Effector memory CD8-positive, alpha-beta T cell (primary cell): ENCODE data around the gene SHBG.
A peak's percentile ranks its signal among the peaks of the same experiment; 100 is the strongest.
"Not testable (repeated sequence)": the region's sequence is repeated elsewhere in the genome, so short reads cannot be mapped to it uniquely, and the experiment has no call there.

Experiments
- ATAC-seq: fragments of 150-1000 bp; cut with Tn5 transposase; replicated peaks from 2 replicates; pipeline ENCODE4 v1.10.0; 2021; ENCODE audit warnings: mild to moderate bottlenecking, moderate library complexity
- DNase-seq, 3 experiments: peaks; one replicate each; pipeline ENCODE4 v3.0.0; 2021
- H3K27ac Mint-ChIP-seq, 2 donors: one replicate each; pipeline ENCODE4 v1.8.0; 2022; ENCODE audit warnings: mild to moderate bottlenecking in 2 of 2, mixed read lengths in 2 of 2, moderate library complexity in 2 of 2
- H3K27me3 Mint-ChIP-seq, 2 donors: one replicate each; pipeline ENCODE4 v1.8.0; 2022; ENCODE audit warnings: mixed read lengths in 2 of 2
- H3K36me3 Mint-ChIP-seq: one replicate; pipeline ENCODE4 v1.8.0; 2022; ENCODE audit warnings: mild to moderate bottlenecking, moderate library complexity, mixed read lengths; ENCODE audit not compliant: insufficient read depth
- H3K4me1 Mint-ChIP-seq, 2 donors: one replicate each; pipeline ENCODE4 v1.8.0; 2022; ENCODE audit warnings: low read depth in 2 of 2, mixed read lengths in 2 of 2
- H3K4me3 Mint-ChIP-seq, 2 donors: one replicate each; pipeline ENCODE4 v1.8.0; 2022; ENCODE audit warnings: mild to moderate bottlenecking in 2 of 2, mixed read lengths in 2 of 2, moderate library complexity in 2 of 2
- H3K9me3 Mint-ChIP-seq, 2 donors: one replicate each; pipeline ENCODE4 v1.8.0; 2022; ENCODE audit warnings: mixed read lengths in 2 of 2

The SHBG gene

DNA sequence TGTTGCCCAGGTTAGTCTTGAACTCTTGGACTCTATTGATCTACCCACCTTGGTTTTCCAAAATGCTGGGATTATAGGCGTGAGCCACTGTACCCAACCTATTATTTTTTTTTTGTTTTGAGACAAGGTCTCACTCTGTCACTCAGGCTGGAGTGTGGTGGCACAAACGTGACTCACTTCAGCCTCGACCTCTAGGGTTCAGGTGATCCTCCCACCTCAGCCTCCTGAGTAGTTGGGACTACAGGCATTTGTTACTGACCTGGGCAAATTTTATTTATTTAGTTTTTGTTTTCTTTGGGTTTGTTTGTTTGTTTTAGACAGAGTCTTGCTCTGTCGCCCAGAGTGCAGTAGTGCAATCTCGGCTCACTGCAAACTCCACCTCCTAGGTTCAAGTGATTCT, 6.3 kb upstream of the SHBG start:
- peaks cover 5% of the 10 kb centered on the region for H3K36me3 Mint-ChIP-seq
- H3K27ac Mint-ChIP-seq, result no peak overlapping the region
- H3K9me3 Mint-ChIP-seq, result no peaks in the 10 kb centered on the region
- ATAC-seq (no peak), DNase-seq (no peak)
- peaks cover 8 to 11% of the 10 kb centered on the region in 2 donors for H3K4me1 Mint-ChIP-seq
- H3K4me3 Mint-ChIP-seq, result no peak overlapping the region
- no peaks in the 10 kb centered on the region for H3K27me3 Mint-ChIP-seq

DNA sequence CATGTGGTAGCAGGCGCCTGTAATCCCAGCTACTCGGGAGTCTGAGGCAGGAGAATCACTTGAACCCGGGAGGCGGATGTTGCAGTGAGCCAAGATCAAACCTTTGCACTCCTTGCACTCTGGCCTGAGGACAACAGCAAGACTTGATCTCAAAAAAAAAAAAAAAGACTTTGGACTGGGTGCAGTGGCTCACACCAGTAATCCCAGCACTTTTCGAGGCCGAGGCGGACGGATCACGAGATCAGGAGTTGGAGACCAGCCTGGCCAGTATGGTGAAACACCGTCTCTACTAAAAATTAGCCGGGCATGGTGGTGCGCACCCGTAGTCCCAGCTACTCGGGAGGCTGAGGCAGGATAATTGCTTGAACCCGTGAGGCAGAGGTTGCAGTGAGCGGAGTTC, 4.2 kb upstream of the SHBG start:
- Mint-ChIP-seq H3K4me3 (peak overlapping the region; percentile 90 to 92), H3K27ac (peak overlapping the region in 1 of 2 donors; percentile 91), H3K4me1 (peaks cover 8 to 11% of the 10 kb centered on the region in 2 donors)
- ATAC-seq, H3K36me3 Mint-ChIP-seq, H3K9me3 Mint-ChIP-seq, H3K27me3 Mint-ChIP-seq, DNase-seq: not testable (repeated sequence)

DNA sequence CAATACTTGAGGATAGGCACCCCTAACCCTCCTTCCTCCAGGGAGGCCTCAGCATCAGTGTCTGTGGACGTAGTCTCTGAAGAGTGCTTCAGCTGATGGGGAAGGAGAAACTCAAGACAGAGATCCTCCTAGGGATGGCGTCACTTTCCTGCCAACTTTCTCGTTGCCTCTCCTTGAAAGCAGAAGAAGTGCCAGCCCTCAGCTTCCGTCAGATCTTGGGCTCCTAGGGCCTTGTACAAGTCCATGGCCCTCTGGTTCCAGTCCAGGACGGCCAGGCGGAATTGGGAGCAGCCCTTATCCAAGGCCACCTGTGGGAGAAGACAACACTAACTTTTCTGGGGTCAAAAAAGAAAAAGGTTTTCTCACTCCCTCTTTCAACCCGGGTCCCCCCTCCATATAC, 3.6 kb upstream of the SHBG start:
- Mint-ChIP-seq H3K4me1 (peaks cover 8 to 11% of the 10 kb centered on the region in 2 donors), H3K27me3 (no peaks in the 10 kb centered on the region), H3K27ac (peak overlapping the region; percentile 84 to 91), H3K9me3 (no peaks in the 10 kb centered on the region), H3K4me3 (peak overlapping the region; percentile 90 to 92), H3K36me3 (peaks cover 5% of the 10 kb centered on the region)
- no peak for ATAC-seq
- no peak for DNase-seq

DNA sequence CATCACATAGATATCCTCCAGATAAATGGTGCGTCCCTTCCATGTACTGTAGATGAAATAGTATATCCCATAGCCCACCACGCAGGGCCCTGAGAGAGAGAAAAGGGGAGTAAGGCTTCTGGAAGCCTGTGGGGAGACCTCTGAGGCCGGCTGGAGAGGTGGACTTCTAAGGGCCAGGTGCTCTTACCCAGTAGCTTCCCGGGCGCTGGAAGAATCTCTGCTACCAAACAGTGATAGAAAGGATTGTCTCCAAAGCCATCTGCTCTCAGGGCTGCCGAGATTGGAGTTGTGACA, 3.0 kb upstream of the SHBG start:
- H3K4me1 Mint-ChIP-seq, result peaks cover 8 to 11% of the 10 kb centered on the region in 2 donors
- DNase-seq, result no peak
- no peaks in the 10 kb centered on the region for H3K27me3 Mint-ChIP-seq
- H3K9me3 Mint-ChIP-seq, result no peaks in the 10 kb centered on the region
- ATAC-seq, result no peak
- peaks cover 5% of the 10 kb centered on the region for H3K36me3 Mint-ChIP-seq
- peak overlapping the region; percentile 90 to 92 for H3K4me3 Mint-ChIP-seq
- H3K27ac Mint-ChIP-seq, result peak overlapping the region; percentile 84 to 91

DNA sequence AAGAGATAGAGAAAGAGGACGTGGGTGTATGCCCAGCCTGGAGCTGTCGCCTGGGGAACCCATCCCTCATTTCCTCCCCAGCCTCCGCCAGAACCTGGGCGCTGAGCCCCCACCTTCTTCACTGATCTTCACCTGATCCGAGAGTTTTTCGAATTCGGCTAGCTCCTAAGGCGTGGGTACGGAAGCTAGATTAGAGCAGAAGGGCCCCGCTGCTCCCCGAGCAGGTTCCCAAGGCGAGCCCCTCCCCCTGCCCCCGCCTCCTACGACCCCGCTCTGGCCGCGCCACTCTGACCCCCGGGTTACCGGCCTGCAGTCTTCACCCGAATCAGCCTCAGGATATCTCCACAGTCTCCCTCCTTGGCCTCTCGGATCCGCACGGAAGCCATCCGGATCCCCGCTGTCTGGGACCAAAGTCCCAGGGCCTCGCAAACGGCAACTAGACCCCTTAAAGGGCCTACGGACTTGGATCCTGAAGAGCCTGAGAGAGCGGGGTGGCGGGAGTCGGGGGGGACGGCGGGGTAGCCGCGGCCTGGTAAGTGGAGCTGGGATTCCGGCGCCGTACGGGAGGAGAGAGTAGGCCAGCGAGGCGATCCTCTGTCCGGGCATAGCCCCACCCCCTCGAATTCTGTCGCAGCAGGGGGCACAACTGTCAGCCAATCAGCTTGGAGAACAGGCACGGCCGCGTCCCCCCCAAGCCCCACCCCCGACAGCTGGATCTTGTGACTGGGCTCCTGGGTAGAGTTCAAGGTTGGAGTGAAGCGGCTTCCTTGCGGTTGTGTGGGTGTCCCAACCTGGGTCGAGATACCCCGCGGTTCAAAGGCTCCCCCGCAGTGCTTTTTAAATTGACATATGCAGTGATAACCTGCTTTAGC, 2.4 kb upstream of the SHBG start, which contains the start of gene SAT2:
TSS of gene SAT2 (minus strand) at position 572 of the 872 bp plus-strand sequence. CDS start at position 386, 186 bp downstream.
- ATAC-seq (peak; percentile 94), DNase-seq (peak; percentile 64 to 71 (median 70))
- Mint-ChIP-seq H3K4me1 (peaks cover 8 to 11% of the 10 kb centered on the region in 2 donors), H3K27me3 (no peaks in the 10 kb centered on the region), H3K9me3 (no peaks in the 10 kb centered on the region), H3K27ac (peak within 1 kb of the TSS; percentile 84 to 91), H3K4me3 (peak within 1 kb of the TSS; percentile 90 to 92), H3K36me3 (peaks cover 5% of the 10 kb centered on the region)

DNA sequence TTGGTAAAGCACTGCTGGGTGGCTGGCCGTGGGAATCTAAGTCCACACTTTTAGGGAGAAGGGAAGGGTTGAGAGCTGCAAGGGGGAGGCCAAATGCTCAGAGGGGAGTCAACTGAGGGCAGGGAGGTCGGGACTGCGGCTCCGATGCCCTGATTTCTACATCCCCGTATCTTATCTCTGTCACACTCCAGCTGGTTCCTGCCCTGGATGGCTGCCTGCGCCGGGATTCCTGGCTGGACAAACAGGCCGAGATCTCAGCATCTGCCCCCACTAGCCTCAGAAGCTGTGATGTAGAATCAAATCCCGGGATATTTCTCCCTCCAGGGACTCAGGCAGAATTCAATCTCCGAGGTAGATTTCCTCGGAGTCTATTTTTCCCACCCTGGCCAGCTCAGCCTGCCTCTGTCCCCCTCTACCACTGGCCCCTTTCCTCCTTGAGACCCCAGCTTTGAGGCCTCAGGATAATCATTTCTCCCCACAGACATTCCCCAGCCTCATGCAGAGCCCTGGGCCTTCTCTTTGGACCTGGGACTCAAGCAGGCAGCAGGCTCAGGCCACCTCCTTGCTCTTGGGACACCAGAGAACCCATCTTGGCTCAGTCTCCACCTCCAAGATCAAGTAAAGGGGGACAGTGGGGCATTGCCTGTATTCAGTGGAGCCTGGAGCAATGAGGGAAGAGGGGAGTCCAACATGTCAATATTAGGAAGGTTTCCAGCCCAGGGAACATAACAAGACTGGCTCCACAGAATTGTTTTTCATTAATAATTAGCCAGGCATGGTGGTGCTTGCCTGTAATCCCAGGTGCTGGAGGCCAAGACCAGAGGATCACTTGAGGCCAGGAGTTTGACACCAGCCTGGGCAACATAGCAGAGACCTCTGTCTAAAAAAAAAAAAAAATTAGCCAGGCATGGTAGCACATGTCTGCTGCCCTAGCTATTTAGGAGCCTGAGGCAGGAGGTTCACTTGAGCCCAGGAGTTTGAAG, 1.8 kb downstream of the SHBG start:
- no peaks in the 10 kb centered on the region for H3K36me3 Mint-ChIP-seq
- ATAC-seq, result no peak
- peaks cover 0 to 7% of the 10 kb centered on the region in 2 donors for H3K27me3 Mint-ChIP-seq
- no peak overlapping the region for H3K4me3 Mint-ChIP-seq
- H3K4me1 Mint-ChIP-seq, result peaks cover 4 to 5% of the 10 kb centered on the region in 2 donors
- no peak for DNase-seq
- no peaks in the 10 kb centered on the region for H3K9me3 Mint-ChIP-seq
- H3K27ac Mint-ChIP-seq, result peak overlapping the region in 1 of 2 donors; percentile 59

DNA sequence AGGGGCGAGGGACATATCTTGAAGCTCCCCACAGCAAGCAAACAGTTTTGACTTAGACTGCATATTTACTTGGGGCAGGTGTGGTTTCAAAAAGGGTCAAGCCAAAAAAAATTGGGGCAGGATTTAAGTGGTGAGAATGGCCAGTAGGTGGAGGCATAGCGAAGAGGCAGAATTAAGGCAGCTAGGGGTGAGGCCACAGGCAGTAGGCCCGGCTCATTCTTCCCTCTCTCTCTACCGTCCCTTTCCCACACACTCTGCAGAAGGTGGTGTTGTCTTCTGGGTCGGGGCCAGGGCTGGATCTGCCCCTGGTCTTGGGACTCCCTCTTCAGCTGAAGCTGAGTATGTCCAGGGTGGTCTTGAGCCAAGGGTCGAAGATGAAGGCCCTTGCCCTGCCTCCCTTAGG, 2.6 kb downstream of the SHBG start:
- H3K36me3 Mint-ChIP-seq, result no peaks in the 10 kb centered on the region
- H3K27me3 Mint-ChIP-seq, result peaks cover 0 to 7% of the 10 kb centered on the region in 2 donors
- peak overlapping the region in 1 of 2 donors; percentile 59 for H3K27ac Mint-ChIP-seq
- H3K4me3 Mint-ChIP-seq, result no peak overlapping the region
- no peak for DNase-seq
- H3K9me3 Mint-ChIP-seq, result no peaks in the 10 kb centered on the region
- H3K4me1 Mint-ChIP-seq, result peaks cover 0 to under 1% of the 10 kb centered on the region in 2 donors
- ATAC-seq, result no peak

DNA sequence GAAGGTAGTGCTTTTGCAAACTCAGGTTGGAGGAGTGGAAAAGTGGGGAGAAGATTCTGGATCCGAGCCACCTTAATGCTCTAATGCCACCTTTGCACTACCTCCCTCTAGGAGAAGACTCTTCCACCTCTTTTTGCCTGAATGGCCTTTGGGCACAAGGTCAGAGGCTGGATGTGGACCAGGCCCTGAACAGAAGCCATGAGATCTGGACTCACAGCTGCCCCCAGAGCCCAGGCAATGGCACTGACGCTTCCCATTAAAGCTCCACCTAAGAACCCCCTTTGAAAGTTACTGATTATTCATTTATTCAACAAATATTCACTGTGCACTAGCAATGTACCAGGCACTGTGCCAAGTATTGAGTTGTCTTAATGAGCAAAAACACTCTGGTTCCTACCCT, 3.2 kb downstream of the SHBG start:
- Mint-ChIP-seq H3K27me3 (peaks cover 0 to 7% of the 10 kb centered on the region in 2 donors), H3K4me1 (no peaks in the 10 kb centered on the region), H3K4me3 (no peak overlapping the region), H3K27ac (no peak overlapping the region), H3K9me3 (no peaks in the 10 kb centered on the region), H3K36me3 (no peaks in the 10 kb centered on the region)
- DNase-seq (no peak), ATAC-seq (no peak)

DNA sequence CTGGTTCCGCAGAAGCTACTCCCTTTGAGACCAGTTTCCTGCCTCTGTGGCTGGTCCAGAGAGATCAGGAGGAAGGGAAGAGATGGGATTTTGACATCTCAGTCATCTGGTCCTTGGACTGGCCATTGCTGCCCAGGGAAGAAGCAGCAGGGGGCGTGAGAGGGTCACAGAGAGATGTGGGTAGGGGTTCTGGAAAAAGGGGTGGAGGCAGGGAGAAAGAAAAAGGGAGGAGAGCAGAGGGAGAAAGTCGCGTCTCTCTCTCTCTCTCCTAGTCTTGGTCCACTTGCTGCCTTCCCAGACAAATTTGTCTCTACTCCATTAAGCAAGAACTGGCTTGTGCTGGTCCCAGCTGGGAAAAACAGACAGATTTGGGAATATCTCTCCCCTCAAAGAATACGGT, 4.4 kb downstream of the SHBG start:
- peaks cover 0 to 7% of the 10 kb centered on the region in 2 donors for H3K27me3 Mint-ChIP-seq

DNA sequence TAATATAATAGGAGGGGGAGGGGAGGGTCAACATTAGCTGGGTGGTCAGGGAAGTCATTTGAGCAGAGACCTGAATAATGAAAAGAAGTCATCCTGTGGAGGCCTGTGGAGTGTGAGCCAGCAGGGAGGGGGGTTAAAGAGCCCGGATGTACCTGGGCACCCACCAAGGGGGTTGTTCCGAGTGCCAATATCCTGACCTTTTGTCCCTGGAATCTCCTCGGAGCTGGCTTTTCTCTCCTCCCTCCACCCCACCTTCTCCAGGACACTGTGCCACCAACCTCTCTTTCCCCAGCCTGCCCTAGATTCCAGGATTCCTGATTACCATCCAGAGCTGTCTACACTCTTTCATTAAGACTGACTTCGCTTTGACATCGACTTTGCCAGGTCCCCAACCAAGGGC, 6.2 kb downstream of the SHBG start:
- Mint-ChIP-seq H3K4me3 (no peak overlapping the region), H3K27me3 (peaks cover 0 to 7% of the 10 kb centered on the region in 2 donors), H3K4me1 (no peaks in the 10 kb centered on the region), H3K36me3 (no peaks in the 10 kb centered on the region), H3K27ac (peak overlapping the region in 1 of 2 donors; percentile 20), H3K9me3 (no peaks in the 10 kb centered on the region)
- ATAC-seq (no peak), DNase-seq (no peak)

More for the DNA sequence above, 4.4 kb downstream of the SHBG start:
- no peaks in the 10 kb centered on the region for H3K9me3 Mint-ChIP-seq
- no peak overlapping the region for H3K4me3 Mint-ChIP-seq
- no peak for ATAC-seq
- no peak overlapping the region for H3K27ac Mint-ChIP-seq
- H3K36me3 Mint-ChIP-seq, result no peaks in the 10 kb centered on the region
- H3K4me1 Mint-ChIP-seq, result no peaks in the 10 kb centered on the region
- DNase-seq, result no peak

DNA sequence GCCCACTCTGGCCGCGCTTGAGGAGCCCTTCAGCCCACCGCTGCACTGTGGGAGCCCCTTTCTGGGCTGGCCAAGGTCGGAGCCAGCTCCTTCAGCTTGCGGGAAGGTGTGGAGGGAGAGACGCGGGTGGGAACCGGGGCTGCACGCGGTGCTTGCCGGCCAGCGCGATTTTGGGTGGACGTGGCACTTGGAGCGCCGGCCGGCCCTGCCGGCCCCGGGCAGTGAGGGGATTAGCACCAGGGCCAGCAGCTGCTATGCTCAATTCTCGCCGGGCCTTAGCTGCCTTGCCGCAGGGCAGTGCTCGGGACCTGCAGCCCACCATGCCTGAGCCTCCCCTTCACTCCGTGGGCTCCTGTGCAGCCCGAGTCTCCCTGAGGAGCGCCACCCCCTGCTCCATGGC, 10.8 kb downstream of the SHBG start:
- H3K27ac Mint-ChIP-seq, result no peak overlapping the region
- peaks cover under 1 to 21% of the 10 kb centered on the region in 2 donors for H3K27me3 Mint-ChIP-seq
- DNase-seq (no peak), ATAC-seq (no peak)
- H3K9me3 Mint-ChIP-seq, result no peaks in the 10 kb centered on the region
- no peaks in the 10 kb centered on the region for H3K4me1 Mint-ChIP-seq
- no peaks in the 10 kb centered on the region for H3K36me3 Mint-ChIP-seq
- no peak overlapping the region for H3K4me3 Mint-ChIP-seq

DNA sequence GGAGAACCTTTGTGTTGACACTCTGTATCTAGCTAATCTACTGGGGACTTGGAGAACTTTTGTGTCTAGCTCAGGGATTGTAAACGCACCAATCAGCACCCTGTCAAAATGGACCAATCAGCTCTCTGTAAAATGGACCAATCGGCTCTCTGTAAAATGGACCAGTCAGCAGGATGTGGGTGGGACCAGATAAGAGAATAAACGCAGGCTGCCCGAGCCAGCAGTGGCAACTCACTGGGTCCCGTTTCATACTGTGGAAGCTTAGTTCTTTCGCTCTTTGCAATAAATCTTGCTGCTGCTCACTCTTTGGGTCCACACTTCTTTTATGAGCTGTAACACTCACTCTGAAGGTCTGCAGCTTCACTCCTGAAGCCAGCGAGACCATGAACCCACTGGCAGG, 11.7 kb downstream of the SHBG start:
- not testable (repeated sequence) for H3K4me3 Mint-ChIP-seq, H3K9me3 Mint-ChIP-seq

DNA sequence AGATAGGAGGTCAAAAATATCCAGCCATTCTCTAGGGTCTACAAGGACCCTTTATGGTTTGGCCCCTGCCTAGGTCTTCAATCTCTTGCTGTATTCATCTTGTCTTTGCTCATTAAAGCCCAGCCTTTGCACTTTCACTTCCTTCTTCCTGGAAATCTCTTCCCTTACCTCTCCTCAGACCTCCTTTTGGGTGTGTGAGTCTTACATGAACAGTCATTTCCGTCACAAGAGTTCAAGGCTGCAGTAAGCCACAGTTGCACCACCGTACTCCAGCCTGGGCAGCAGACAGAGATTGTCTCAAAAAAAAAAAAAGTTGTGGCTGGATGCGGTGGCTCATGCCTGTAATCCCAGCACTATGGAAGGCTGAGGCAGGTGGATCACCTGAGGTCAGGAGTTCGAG, 14.8 kb downstream of the SHBG start:
- DNase-seq (no peak), ATAC-seq (no peak)
- Mint-ChIP-seq H3K27me3 (peaks cover 25 to 53% of the 10 kb centered on the region in 2 donors), H3K4me1 (peaks cover under 1 to 2% of the 10 kb centered on the region in 2 donors), H3K4me3 (no peak overlapping the region), H3K36me3 (no peaks in the 10 kb centered on the region), H3K27ac (no peak overlapping the region), H3K9me3 (no peaks in the 10 kb centered on the region)

More for the DNA sequence above, 11.7 kb downstream of the SHBG start:
- H3K36me3 Mint-ChIP-seq, H3K27ac Mint-ChIP-seq, ATAC-seq, DNase-seq, H3K4me1 Mint-ChIP-seq: not testable (repeated sequence)
- H3K27me3 Mint-ChIP-seq, result peaks cover 9 to 29% of the 10 kb centered on the region in 2 donors
